Measurements from ENCODE around the gene CFAP299. TPM values are rescaled to one million over a fixed set of nuclear protein-coding genes. Genes with fewer than 3 reads are reported as not detected.
"Not testable (repeated sequence)": the region's sequence is repeated elsewhere in the genome, so short reads cannot be mapped to it uniquely, and the experiment has no call there.

Gene CFAP299
- polyA plus RNA-seq, 2 donors, result not detected

GRCh38 chr4:80685214-80685613 lies 349.7 kb downstream of the CFAP299 start:
- no peaks in the 10 kb centered on the region for H3K4me1 ChIP-seq (ENCODE audit: control insufficient read depth in 2 of 2, insufficient read depth in 2 of 2, low read length in 1 of 2)
- H3K27ac ChIP-seq (ENCODE audit: low read depth in 2 of 2, low read length in 1 of 2), result no peak overlapping the region
- no peak overlapping the region for H3K4me3 ChIP-seq (ENCODE audit: low read depth in 1 of 2, low read length in 2 of 2)
- H3K27me3 ChIP-seq (ENCODE audit: control insufficient read depth in 1 of 2, insufficient read depth in 2 of 2, low read length in 2 of 2), result no peaks in the 10 kb centered on the region
- no peaks in the 10 kb centered on the region for H3K36me3 ChIP-seq (ENCODE audit: control insufficient read depth in 2 of 2, insufficient read depth in 2 of 2, low read length in 1 of 2)
- no peaks in the 10 kb centered on the region for H3K9me3 ChIP-seq (ENCODE audit: control insufficient read depth in 2 of 2, insufficient read depth in 1 of 2, low read depth in 1 of 2, low read length in 1 of 2)

- not testable (repeated sequence) for H3K27me3 ChIP-seq (ENCODE audit: control insufficient read depth in 1 of 2, insufficient read depth in 2 of 2, low read length in 2 of 2); H3K9me3 ChIP-seq (ENCODE audit: control insufficient read depth in 2 of 2, insufficient read depth in 1 of 2, low read depth in 1 of 2, low read length in 1 of 2); H3K36me3 ChIP-seq (ENCODE audit: control insufficient read depth in 2 of 2, insufficient read depth in 2 of 2, low read length in 1 of 2); H3K4me1 ChIP-seq (ENCODE audit: control insufficient read depth in 2 of 2, insufficient read depth in 2 of 2, low read length in 1 of 2); H3K4me3 ChIP-seq (ENCODE audit: low read depth in 1 of 2, low read length in 2 of 2); H3K27ac ChIP-seq (ENCODE audit: low read depth in 2 of 2, low read length in 1 of 2)
- WGBS, 2 donors, result 94% methylated on average over 22 to 23 of the region's 23 CpGs
These were observed 352.2 kb downstream of the CFAP299 start for GRCh38 chr4:80687736-80688135.

GRCh38 chr4:80694171-80694570 lies 358.6 kb downstream of the CFAP299 start:
- H3K27ac ChIP-seq (ENCODE audit: low read depth in 2 of 2, low read length in 1 of 2), result no peak overlapping the region
- no peak overlapping the region for H3K4me3 ChIP-seq (ENCODE audit: low read depth in 1 of 2, low read length in 2 of 2)
- no peaks in the 10 kb centered on the region for H3K36me3 ChIP-seq (ENCODE audit: control insufficient read depth in 2 of 2, insufficient read depth in 2 of 2, low read length in 1 of 2)
- H3K4me1 ChIP-seq (ENCODE audit: control insufficient read depth in 2 of 2, insufficient read depth in 2 of 2, low read length in 1 of 2), result no peaks in the 10 kb centered on the region
- 34 to 35% methylated on average over 3 of the region's 3 CpGs for WGBS, 2 donors
- H3K27me3 ChIP-seq (ENCODE audit: control insufficient read depth in 1 of 2, insufficient read depth in 2 of 2, low read length in 2 of 2), result no peaks in the 10 kb centered on the region
- H3K9me3 ChIP-seq (ENCODE audit: control insufficient read depth in 2 of 2, insufficient read depth in 1 of 2, low read depth in 1 of 2, low read length in 1 of 2), result no peaks in the 10 kb centered on the region

GRCh38 chr4:80705311-80705710 lies 369.8 kb downstream of the CFAP299 start:
- WGBS, 2 donors, result 27 to 34% methylated on average over 3 of the region's 3 CpGs
- no peaks in the 10 kb centered on the region for H3K4me1 ChIP-seq (ENCODE audit: control insufficient read depth in 2 of 2, insufficient read depth in 2 of 2, low read length in 1 of 2)
- H3K9me3 ChIP-seq (ENCODE audit: control insufficient read depth in 2 of 2, insufficient read depth in 1 of 2, low read depth in 1 of 2, low read length in 1 of 2), result no peaks in the 10 kb centered on the region
- no peaks in the 10 kb centered on the region for H3K36me3 ChIP-seq (ENCODE audit: control insufficient read depth in 2 of 2, insufficient read depth in 2 of 2, low read length in 1 of 2)
- H3K4me3 ChIP-seq (ENCODE audit: low read depth in 1 of 2, low read length in 2 of 2), result no peak overlapping the region
- no peaks in the 10 kb centered on the region for H3K27me3 ChIP-seq (ENCODE audit: control insufficient read depth in 1 of 2, insufficient read depth in 2 of 2, low read length in 2 of 2)
- no peak overlapping the region for H3K27ac ChIP-seq (ENCODE audit: low read depth in 2 of 2, low read length in 1 of 2)

GRCh38 chr4:80709082-80709869 lies 373.7 kb downstream of the CFAP299 start:
- no peak overlapping the region for H3K4me3 ChIP-seq (ENCODE audit: low read depth in 1 of 2, low read length in 2 of 2)
- H3K27me3 ChIP-seq (ENCODE audit: control insufficient read depth in 1 of 2, insufficient read depth in 2 of 2, low read length in 2 of 2), result no peaks in the 10 kb centered on the region
- H3K9me3 ChIP-seq (ENCODE audit: control insufficient read depth in 2 of 2, insufficient read depth in 1 of 2, low read depth in 1 of 2, low read length in 1 of 2), result no peaks in the 10 kb centered on the region
- peak overlapping the region; percentile 34 to 49 for H3K27ac ChIP-seq (ENCODE audit: low read depth in 2 of 2, low read length in 1 of 2)
- H3K36me3 ChIP-seq (ENCODE audit: control insufficient read depth in 2 of 2, insufficient read depth in 2 of 2, low read length in 1 of 2), result no peaks in the 10 kb centered on the region
- H3K4me1 ChIP-seq (ENCODE audit: control insufficient read depth in 2 of 2, insufficient read depth in 2 of 2, low read length in 1 of 2), result peaks cover 0 to 5% of the 10 kb centered on the region in 2 donors
- WGBS, 2 donors, result 36 to 48% methylated on average over 6 of the region's 6 CpGs

- H3K4me3 ChIP-seq (ENCODE audit: low read depth in 1 of 2, low read length in 2 of 2), result no peak overlapping the region
- H3K36me3 ChIP-seq (ENCODE audit: control insufficient read depth in 2 of 2, insufficient read depth in 2 of 2, low read length in 1 of 2), result no peaks in the 10 kb centered on the region
- WGBS, 2 donors, result 57 to 69% methylated on average over 5 of the region's 5 CpGs
- no peaks in the 10 kb centered on the region for H3K9me3 ChIP-seq (ENCODE audit: control insufficient read depth in 2 of 2, insufficient read depth in 1 of 2, low read depth in 1 of 2, low read length in 1 of 2)
- peaks cover 0 to 5% of the 10 kb centered on the region in 2 donors for H3K4me1 ChIP-seq (ENCODE audit: control insufficient read depth in 2 of 2, insufficient read depth in 2 of 2, low read length in 1 of 2)
- H3K27me3 ChIP-seq (ENCODE audit: control insufficient read depth in 1 of 2, insufficient read depth in 2 of 2, low read length in 2 of 2), result no peaks in the 10 kb centered on the region
- no peak overlapping the region for H3K27ac ChIP-seq (ENCODE audit: low read depth in 2 of 2, low read length in 1 of 2)
These were observed 375.4 kb downstream of the CFAP299 start for GRCh38 chr4:80710748-80711451.

- Histone ChIP-seq H3K9me3 (ENCODE audit: control insufficient read depth in 2 of 2, insufficient read depth in 1 of 2, low read depth in 1 of 2, low read length in 1 of 2) (no peaks in the 10 kb centered on the region), H3K27me3 (ENCODE audit: control insufficient read depth in 1 of 2, insufficient read depth in 2 of 2, low read length in 2 of 2) (no peaks in the 10 kb centered on the region), H3K4me3 (ENCODE audit: low read depth in 1 of 2, low read length in 2 of 2) (no peak overlapping the region), H3K36me3 (ENCODE audit: control insufficient read depth in 2 of 2, insufficient read depth in 2 of 2, low read length in 1 of 2) (no peaks in the 10 kb centered on the region), H3K27ac (ENCODE audit: low read depth in 2 of 2, low read length in 1 of 2) (no peak overlapping the region), H3K4me1 (ENCODE audit: control insufficient read depth in 2 of 2, insufficient read depth in 2 of 2, low read length in 1 of 2) (peaks cover 0 to 5% of the 10 kb centered on the region in 2 donors)
- 62 to 64% methylated on average over 1 of the region's 1 CpG for WGBS, 2 donors
These were observed 376.4 kb downstream of the CFAP299 start for GRCh38 chr4:80711956-80712355.

- Histone ChIP-seq H3K27ac (ENCODE audit: low read depth in 2 of 2, low read length in 1 of 2) (no peak overlapping the region), H3K4me3 (ENCODE audit: low read depth in 1 of 2, low read length in 2 of 2) (no peak overlapping the region), H3K9me3 (ENCODE audit: control insufficient read depth in 2 of 2, insufficient read depth in 1 of 2, low read depth in 1 of 2, low read length in 1 of 2) (no peaks in the 10 kb centered on the region), H3K4me1 (ENCODE audit: control insufficient read depth in 2 of 2, insufficient read depth in 2 of 2, low read length in 1 of 2) (peaks cover 0 to 5% of the 10 kb centered on the region in 2 donors), H3K36me3 (ENCODE audit: control insufficient read depth in 2 of 2, insufficient read depth in 2 of 2, low read length in 1 of 2) (no peaks in the 10 kb centered on the region), H3K27me3 (ENCODE audit: control insufficient read depth in 1 of 2, insufficient read depth in 2 of 2, low read length in 2 of 2) (no peaks in the 10 kb centered on the region)
- 18 to 33% methylated on average over 1 of the region's 1 CpG for WGBS, 2 donors
These were observed 377.9 kb downstream of the CFAP299 start for GRCh38 chr4:80713409-80713808.

GRCh38 chr4:80717204-80717603 lies 381.7 kb downstream of the CFAP299 start:
- Histone ChIP-seq H3K36me3 (ENCODE audit: control insufficient read depth in 2 of 2, insufficient read depth in 2 of 2, low read length in 1 of 2) (no peaks in the 10 kb centered on the region), H3K4me1 (ENCODE audit: control insufficient read depth in 2 of 2, insufficient read depth in 2 of 2, low read length in 1 of 2) (no peaks in the 10 kb centered on the region), H3K9me3 (ENCODE audit: control insufficient read depth in 2 of 2, insufficient read depth in 1 of 2, low read depth in 1 of 2, low read length in 1 of 2) (peaks cover 0 to 3% of the 10 kb centered on the region in 2 donors), H3K27ac (ENCODE audit: low read depth in 2 of 2, low read length in 1 of 2) (no peak overlapping the region), H3K4me3 (ENCODE audit: low read depth in 1 of 2, low read length in 2 of 2) (no peak overlapping the region), H3K27me3 (ENCODE audit: control insufficient read depth in 1 of 2, insufficient read depth in 2 of 2, low read length in 2 of 2) (no peaks in the 10 kb centered on the region)
- 58 to 61% methylated on average over 2 of the region's 2 CpGs for WGBS, 2 donors

GRCh38 chr4:80726471-80726870 lies 390.9 kb downstream of the CFAP299 start:
- no peaks in the 10 kb centered on the region for H3K9me3 ChIP-seq (ENCODE audit: control insufficient read depth in 2 of 2, insufficient read depth in 1 of 2, low read depth in 1 of 2, low read length in 1 of 2)
- H3K27me3 ChIP-seq (ENCODE audit: control insufficient read depth in 1 of 2, insufficient read depth in 2 of 2, low read length in 2 of 2), result no peaks in the 10 kb centered on the region
- H3K27ac ChIP-seq (ENCODE audit: low read depth in 2 of 2, low read length in 1 of 2), result no peak overlapping the region
- no peak overlapping the region for H3K4me3 ChIP-seq (ENCODE audit: low read depth in 1 of 2, low read length in 2 of 2)
- no peaks in the 10 kb centered on the region for H3K4me1 ChIP-seq (ENCODE audit: control insufficient read depth in 2 of 2, insufficient read depth in 2 of 2, low read length in 1 of 2)
- no peaks in the 10 kb centered on the region for H3K36me3 ChIP-seq (ENCODE audit: control insufficient read depth in 2 of 2, insufficient read depth in 2 of 2, low read length in 1 of 2)
- WGBS, 2 donors, result 54 to 70% methylated on average over 1 of the region's 1 CpG
